HepG2 (cell line): ENCODE measurements around the gene CDKL2.

Source experiments
- AFF4 ChIP-seq: sonication (generic); formaldehyde crosslinking; IDR thresholded peaks from 2 replicates; pipeline ENCODE4 v1.4.0; 2020; ENCODE audit warnings: missing genetic modification reagents
- ATF6 ChIP-seq: sonication (generic); formaldehyde crosslinking; conservative IDR thresholded peaks from 2 replicates; pipeline ENCODE4 v1.4.0; 2020; ENCODE audit warnings: missing genetic modification reagents
- BRCA1 ChIP-seq: sonication (generic); formaldehyde crosslinking; IDR thresholded peaks from 2 replicates; pipeline ENCODE4 v1.4.0; 2020; ENCODE audit warnings: missing genetic modification reagents
- CBX2 ChIP-seq, 2 experiments: fragments of 200-600 bp in 1 of 2; sonication (generic); formaldehyde crosslinking in 1 of 2; IDR thresholded peaks; 2 replicates each; pipeline versions ENCODE4 v1.7.0 to v1.8.1; 2018 to 2022; ENCODE audit warnings: low read depth in 2 of 2, low read length in 1 of 2, mild to moderate bottlenecking in 1 of 2, missing genetic modification reagents in 1 of 2
- HDAC2 ChIP-seq: sonication (generic); formaldehyde crosslinking; IDR thresholded peaks from 2 replicates; pipeline ENCODE4 v1.4.0; 2020; ENCODE audit warnings: missing genetic modification reagents
- IRF2 ChIP-seq: IDR thresholded peaks from 2 replicates; pipeline ENCODE4 v1.6.1; 2018; ENCODE audit warnings: missing genetic modification reagents, missing compliant biosample characterization
- RAD21 ChIP-seq: fragments of 450-650 bp; formaldehyde crosslinking; IDR thresholded peaks from 2 replicates; pipeline ENCODE4 v1.5.0; 2020; ENCODE audit warnings: mild to moderate bottlenecking
- REST ChIP-seq, 2 experiments: IDR thresholded peaks; 2 replicates each; pipeline ENCODE4 v1.6.1; 2011 to 2012; ENCODE audit warnings: low read length in 2 of 2, borderline replicate concordance in 1 of 2, low read depth in 1 of 2, mild to moderate bottlenecking in 1 of 2, moderate library complexity in 1 of 2
- ZKSCAN1 ChIP-seq: fragments of 150-350 bp; IDR thresholded peaks from 2 replicates; pipeline ENCODE4 v1.6.1; 2014; ENCODE audit warnings: low read length
- ZNF501 ChIP-seq: sonication (generic); formaldehyde crosslinking; IDR thresholded peaks from 2 replicates; pipeline ENCODE4 v1.5.1; 2020; ENCODE audit warnings: mild to moderate bottlenecking, moderate library complexity, missing genetic modification reagents
- ZNF589 ChIP-seq: sonication (generic); formaldehyde crosslinking; conservative IDR thresholded peaks from 2 replicates; pipeline ENCODE4 v1.8.0; 2022; ENCODE audit warnings: mild to moderate bottlenecking, moderate library complexity, missing genetic modification reagents

- TF ChIP-seq ZNF589 (no peak), ZNF501 (no peak), BRCA1 (CRISPR knock-in tag) (no peak), HDAC2 (no peak), CBX2 (IDR thresholded peaks at IDR 0.05; ENCODE audit: low read depth, low read length) (no peak), CBX2 (CRISPR knock-in tag; IDR thresholded peaks at IDR 0.05; ENCODE audit: low read depth) (no peak), ZKSCAN1 (no peak), IRF2 (CRISPR knock-in tag) (no peak), RAD21 (CRISPR knock-in tag) (peak; percentile 57; the same call in 1 of the 2 replicates), REST (IDR thresholded peaks at IDR 0.05; ENCODE audit: borderline replicate concordance in 1 of 2, low read depth in 1 of 2, low read length in 2 of 2) (no peak), ATF6 (CRISPR knock-in tag) (no peak), AFF4 (CRISPR knock-in tag) (no peak)
Observed at GRCh38 chr4:75653845-75654503, 23.6 kb upstream of the CDKL2 start.
